Stimulated activated CD4-positive, alpha-beta T cell treated with anti-CD3 and anti-CD28 coated beads, TNF-alpha, amount 100 ng/mL, for 24 hours (primary cell): ENCODE measurements around the gene FAM72D.
"Not testable (repeated sequence)": the region's sequence is repeated elsewhere in the genome, so short reads cannot be mapped to it uniquely, and the experiment has no call there.

ENCODE experiments used
- DNase-seq, 3 experiments: peaks; one replicate each; pipeline ENCODE4 v3.0.0-alpha.2; 2020; ENCODE audit warnings: low read depth in 3 of 3

Gene FAM72D

DNA sequence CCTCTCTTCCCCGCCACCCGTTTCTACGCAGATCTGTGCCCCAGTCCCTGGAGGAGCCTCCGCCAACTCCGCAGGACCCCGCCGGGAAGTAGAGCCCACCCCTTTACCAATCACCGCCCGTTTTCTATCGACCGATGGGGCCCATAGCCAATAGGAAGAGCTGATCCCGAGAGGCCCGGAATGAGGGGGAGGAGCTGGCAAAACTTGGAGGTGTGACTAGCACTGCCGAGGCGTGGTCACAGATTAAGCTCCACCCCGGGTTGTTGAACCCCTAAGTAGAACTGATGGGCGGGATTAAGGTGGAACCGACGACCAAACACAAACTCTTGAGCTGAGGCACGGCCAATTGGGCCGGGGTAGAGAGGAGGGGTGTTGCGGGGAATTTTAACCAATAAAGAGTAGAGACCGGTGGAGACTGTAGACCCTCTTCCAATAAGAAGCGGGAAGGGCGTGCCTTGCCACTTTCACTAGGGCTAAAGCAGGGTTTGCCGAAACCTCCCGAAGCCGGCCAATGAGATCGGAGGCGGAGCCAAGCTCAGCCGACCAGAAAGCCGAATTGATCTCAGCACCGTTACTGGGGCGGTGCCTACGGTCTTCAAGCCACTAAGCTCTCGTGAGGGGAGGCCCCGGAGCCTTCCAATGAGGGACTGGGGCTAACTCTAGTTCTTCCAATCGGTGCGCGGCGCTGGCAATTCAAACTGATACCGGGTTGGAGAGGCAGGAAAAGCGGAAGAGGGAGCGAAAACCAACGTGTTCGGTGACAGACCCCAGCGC lies at the start of gene FAM72D, which contains the start of gene SRGAP2B:
Gene FAM72D, plus strand, starts transcription at position 691 of the 774 bp plus-strand sequence. CDS start 874 bp downstream, outside the sequence.
Gene SRGAP2B, minus strand, starts transcription at position 45 of the 774 bp plus-strand sequence. CDS start 2,427 bp downstream, outside the sequence.
- not testable (repeated sequence) for DNase-seq

DNA sequence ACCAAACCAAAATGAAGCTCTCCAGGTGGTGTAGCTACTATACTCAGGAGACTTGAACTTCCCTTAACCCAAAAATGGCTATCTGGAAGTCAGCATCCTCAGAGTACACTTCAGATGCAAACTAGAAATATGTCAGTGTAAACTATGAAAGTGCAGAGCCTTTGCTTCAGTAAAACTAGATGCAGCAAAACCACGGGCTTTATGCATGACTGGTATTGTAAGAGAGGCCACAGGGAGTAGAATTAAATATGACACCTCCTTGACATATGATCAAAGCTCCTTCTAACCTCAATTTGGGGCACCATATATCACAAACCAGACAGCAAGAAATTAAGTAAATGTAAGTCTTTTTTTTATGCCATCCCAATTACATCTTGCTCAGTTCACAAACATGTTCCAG lies 48.2 kb upstream of the FAM72D start:
- not testable (repeated sequence) for DNase-seq

DNA sequence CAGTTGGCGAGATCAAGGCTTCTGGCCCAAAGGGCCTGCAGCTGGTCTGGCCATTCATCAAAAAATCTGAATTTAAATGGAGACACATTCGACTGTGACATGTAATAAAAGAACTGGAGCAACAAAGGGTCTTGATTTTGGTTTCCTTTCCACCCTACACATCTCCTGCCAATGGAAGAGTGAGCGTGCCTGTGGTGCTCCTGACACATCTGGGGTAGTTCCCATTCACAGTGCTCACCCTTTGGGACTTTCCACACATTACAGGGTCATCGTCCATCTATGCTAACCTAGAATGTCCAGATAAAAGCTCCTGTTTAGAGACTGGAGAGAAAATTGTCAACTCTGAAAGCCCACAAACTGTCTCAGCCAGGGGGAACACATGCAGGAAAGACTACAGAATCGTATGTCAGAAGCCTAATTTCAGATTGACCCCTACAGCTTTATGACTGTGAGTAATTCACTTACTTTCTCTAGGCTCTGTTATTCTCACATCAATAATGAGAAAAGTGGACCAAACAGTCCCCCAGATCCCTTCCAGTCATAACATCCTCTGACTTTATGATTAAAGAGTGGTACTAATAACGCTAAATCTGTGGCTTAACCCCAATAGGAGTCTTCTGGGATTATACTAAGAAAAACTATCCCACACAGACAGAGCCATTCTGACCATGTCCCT lies 47.5 kb upstream of the FAM72D start:
- DNase-seq: not testable (repeated sequence)

DNA sequence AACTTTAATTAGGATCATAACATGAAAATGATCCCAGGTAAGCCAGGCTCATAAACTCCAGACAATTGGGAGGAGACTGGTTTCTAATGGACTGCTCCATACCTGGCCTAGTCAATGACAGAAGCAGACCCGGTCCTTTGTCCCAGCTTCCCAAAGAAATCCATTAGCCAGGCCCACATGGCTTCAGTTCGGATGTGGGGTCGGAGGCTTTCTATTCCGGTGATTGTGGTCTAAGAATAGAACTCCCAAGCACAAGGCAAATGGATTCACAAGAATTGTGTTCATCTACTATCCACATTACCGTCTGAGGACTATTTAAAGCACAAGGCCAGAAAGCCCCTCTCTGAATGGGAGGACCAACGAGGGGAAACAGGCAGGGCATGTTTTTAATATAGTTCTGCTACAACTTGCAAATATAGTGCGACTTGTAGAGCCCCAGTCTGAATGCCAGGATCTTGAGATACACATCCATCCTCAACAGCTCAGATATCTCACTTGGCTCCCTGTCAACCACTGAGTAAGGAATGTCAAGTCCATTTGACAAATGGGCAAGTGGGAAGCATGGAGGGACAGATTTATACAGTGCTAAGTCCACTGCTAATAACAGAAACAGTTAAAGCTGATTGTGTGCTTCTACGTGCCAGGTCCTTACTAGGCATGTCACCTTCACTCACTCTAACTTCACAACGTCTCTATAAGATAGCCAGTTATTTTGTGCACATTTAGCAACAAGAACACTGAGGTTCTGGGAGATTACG lies 43.6 kb upstream of the FAM72D start:
- DNase-seq: not testable (repeated sequence)

DNA sequence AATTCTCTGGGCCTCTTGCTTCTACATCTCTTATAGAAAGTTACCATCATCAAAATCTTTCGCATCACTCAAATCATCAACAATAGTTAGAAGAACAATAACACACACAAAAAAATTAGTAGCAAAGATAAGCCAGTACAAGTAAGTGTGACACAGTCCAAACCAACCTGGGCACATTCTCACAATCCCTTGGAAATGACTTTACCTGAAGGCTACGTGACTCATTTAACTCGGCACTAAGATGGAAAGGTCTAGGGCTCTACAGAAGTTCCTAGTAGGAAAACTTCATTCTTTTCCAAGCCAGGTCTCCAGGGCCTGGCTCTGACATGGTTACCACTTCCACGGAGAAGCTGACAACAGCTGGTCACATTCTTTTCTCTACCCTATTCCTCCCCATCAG lies 42.3 kb upstream of the FAM72D start:
- DNase-seq: not testable (repeated sequence)

DNA sequence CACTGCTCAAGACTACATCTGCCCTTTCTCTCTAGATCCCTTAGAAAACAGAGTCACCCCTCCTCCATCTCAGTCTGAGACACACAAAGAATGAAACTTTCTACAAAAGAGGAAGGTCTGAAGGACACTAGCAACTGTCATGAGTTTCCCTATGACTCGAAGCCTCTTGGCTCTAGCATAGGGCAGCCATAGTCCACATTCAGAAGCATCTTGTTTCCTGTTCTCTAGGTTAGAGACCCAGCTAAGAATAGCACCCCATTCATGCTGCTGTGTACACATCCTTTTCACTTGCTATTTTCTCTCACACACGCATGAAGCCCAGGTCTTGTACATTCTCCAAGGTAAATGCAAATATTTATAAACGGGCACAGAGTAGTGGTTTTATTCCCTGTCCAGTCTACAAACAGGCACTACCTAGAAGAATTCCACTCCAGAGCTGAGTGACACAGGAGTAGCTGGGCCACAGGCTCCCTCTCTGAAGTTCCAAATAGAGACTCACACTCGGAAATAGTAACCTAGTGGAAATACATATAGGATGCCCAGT lies 40.5 kb upstream of the FAM72D start:
- not testable (repeated sequence) for DNase-seq

DNA sequence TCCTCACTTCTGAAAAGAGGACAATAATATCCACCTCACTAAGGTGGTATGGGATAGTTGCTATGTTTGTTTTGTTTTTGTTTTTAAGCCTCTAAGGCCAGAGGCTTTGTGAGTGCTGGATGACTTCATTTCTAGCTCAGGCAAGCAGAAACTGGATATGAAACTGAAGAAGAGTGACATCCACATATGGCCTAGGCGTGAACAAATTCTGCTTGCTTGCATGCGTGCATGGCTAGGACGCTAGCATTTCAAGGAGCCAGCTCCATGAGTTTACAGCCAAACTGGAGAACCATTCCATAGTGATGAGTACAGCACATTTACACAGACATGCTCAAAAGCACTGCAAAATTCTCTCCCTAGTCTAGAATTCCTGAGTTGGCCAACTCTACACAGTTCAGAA lies 37.6 kb upstream of the FAM72D start:
- DNase-seq: not testable (repeated sequence)

DNA sequence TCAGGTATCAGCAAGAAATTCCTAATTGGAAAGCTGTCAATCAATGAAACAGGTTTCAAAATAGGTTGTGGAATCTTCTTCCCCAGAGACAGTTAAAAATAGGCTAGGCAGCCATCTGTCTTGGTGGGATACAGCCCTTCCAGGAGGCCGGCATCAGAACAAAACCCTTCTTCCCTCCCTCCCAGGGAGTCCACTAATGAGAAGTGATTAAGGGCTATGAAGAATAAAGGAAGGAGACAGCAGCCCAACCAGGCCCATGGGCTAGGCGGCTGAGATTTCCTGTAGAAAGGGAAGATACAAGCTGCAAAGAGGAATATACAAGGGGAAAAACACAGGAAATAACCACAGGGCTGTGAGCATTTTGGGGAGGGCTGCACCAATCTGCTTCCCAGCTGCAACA lies 32.5 kb upstream of the FAM72D start:
- not testable (repeated sequence) for DNase-seq

DNA sequence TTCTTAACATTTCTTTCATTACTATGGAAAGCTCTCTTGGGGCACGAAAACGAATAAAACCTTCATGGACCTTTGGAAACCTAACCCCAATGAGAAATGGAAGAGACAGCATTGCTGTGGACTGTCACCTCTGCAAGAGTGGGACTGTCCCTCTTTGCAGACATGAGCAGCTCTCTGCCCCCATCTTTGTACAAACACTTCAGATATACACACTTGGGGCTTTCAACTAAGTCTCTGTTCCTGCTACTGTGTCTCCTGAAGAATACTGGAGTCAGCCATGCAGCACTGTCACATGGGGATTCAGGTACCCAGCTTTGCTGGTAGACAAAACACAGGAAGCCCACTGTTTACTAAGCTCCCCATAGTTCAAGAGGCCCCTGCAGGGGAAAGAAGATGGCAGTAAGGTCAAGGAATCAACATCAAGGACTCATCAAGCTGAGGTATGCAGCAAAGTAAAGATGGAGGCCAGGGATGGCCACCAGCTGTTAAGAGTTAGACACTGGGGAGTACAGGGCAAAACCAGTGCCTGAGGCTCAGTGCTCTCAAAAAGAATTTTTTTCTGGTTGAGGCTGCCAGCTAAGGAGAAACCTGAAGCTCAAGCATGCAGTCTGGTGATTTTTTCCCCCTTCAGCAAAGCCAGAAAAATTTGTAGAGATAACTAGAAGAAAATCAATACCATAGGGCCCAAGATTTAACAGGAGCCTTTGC lies 31.7 kb upstream of the FAM72D start:
- not testable (repeated sequence) for DNase-seq

DNA sequence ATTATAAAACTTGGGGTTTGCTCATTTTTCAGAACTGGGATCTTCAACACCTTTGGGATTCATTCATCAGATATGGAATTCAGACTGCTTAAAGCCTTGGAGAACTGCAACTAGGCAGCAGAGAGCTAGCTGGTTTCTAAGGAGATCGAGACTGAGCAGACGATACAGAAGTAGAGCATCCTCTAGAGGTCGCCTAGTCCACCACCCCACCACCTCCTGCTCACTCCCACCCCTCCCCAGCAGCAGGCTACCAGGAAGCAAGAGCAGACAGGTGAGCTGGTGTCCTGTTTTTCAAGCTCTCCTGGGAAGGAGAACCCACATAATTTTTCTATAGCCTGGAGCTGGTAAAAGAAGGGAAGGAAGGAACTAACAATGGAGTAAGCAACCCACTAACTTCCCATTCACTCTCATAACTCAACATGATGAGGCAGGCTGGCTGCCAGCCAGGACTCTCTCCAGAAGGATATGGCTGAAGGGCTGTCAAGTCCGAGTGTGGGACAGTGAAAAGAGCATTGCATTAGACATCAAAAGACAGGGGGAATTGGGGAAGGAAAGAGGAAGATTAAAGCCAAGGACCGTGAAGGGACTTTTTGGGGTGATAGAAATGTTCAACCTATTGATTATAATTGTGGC lies 30.5 kb upstream of the FAM72D start:
- DNase-seq: not testable (repeated sequence)

DNA sequence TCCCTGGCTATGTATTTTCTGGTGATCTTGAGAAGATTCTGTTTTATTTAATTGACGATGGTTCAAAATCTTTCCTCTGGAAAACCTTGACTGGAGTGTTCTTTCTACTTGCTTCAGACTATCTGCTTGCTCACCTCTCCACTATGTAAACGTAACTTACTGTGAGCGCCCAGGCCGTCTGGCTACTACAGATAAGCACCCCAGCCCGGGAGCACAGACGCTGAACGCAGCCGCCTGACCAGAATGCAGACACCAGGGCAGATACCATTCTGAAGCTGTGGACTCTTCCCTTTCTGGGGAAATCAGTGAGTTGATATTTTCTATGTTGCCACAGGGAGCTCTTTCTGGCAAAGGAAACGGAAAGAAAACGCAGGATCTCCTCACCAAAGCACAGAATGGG lies 29.3 kb upstream of the FAM72D start:
- not testable (repeated sequence) for DNase-seq

DNA sequence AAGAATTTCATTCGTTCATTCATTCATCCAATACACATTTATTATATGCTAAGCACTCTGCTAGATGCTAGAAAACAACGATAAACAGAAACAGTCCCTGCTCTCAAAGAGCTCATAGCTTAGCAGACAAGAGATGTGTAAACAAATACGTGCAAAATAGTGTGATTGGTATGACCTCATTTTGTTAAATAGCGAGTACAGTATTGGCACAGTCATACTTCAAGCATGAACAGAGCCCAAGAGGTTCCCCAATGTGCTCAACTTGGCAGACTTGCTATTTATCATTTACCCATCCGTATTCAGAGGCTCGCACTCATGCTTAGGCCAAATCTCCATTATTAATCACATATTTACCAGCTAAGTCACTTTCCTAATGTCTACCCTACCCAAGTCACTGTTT lies 24.2 kb upstream of the FAM72D start:
- not testable (repeated sequence) for DNase-seq

DNA sequence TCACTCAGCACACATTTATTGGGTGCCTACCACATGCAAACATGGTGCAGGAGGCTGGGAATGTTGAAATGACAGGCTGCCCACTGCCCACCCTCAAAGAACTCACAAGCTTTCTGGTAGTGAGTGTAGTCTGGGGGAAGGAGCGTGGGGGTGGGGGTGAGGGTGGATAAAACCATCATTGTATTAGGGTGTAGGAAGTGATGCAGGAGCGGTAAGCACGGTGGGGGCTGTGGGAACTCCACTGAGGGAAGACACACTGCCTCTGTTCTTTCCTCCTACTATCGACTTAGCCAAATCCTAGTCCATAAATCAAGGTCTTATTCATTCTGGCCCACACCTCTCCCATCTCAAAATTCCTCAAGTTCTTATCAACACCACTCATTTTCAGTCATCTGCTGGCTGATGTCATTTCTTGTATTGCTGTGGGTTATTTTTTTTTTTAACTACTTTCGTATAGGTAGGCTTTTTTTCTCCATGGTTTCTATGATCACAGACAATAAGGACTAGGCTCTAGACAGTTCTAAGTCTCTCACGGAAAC lies 21.7 kb upstream of the FAM72D start:
- not testable (repeated sequence) for DNase-seq

DNA sequence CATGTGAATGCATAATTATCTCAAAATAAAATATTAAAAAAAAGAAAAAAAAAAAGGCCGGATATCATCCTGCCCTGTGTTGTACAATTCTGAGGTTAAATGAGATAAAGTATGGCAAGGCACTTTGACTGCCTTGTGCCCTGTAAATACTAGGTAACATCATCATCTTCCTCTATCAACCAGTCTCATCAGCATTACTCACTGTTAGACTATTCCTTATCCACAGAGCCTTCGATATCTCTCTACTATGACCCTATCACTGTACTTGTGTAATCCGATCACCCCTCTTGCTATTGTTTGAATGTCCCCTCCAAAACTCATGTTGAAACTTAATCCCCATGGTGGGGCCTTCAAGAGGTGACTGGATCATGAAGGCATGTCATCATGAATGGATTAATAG lies 18.9 kb upstream of the FAM72D start:
- DNase-seq: not testable (repeated sequence)

DNA sequence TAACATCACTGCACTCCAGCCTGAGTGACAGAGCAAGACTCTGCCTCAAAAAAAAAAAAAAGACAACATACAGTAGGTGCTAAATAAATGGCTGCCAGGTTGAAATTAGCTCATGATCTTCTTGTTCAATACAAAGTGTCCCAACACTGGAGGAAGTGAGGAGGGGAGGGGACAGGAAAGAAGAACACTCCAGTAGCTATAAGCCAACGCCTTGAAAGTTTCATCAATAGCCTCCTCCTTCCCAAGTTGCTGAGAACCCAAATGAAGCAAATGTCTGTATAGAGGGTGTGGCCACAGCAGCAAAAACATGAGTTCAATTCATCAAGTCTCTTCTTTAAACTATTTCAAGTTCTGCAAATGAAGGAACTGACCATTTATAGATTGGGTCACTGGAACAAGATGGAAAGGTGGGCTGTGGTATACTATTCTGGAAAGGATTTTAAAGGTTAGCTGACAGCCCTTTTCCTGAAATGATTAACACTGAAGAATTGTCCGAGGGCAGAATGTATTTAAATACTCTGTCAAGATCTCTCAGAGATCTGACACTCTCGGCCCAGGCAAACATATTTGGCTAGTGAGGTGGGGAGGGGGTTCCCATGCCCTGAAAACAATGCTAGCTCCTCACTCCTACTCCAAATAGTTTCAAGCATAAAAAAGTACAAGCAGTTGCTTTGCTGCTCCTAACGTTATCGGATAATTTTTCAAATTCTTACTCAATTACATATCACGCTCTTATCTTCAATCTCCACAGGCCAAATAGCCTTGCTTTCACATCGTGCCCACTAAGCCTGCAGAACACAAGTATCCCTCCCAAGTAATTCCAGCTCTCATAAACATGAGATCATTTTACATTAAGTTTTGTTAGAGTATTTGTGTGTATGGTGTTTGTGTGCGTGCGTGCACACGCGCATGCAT lies 17.6 kb upstream of the FAM72D start:
- not testable (repeated sequence) for DNase-seq

DNA sequence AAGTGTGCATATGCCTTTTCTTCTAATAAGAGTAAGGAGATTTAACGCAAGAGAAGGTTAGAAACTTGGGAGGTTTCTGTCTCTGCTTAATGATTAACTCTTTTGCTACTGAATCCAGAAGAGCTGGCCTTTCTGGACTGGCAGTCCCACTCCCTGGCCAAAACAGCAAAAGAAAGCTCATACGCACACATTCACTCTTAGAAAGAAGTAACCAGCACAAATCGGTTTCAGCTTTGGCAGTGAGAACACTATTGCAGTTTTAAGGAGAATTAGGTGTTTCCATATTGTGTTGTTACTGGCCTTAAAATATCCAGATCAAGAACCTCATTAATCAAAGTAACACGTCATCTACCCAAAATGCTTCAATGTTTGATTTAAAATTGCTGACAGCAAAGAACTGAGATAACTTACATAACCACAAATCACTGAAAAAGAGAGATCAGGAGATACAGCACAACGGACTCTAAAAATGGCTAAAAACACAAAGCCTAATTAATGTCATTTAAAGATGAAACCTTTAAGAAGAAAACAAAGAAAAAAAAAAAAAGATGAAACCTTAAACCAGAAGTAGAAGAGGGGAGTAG lies 16.9 kb upstream of the FAM72D start:
- DNase-seq: not testable (repeated sequence)

DNA sequence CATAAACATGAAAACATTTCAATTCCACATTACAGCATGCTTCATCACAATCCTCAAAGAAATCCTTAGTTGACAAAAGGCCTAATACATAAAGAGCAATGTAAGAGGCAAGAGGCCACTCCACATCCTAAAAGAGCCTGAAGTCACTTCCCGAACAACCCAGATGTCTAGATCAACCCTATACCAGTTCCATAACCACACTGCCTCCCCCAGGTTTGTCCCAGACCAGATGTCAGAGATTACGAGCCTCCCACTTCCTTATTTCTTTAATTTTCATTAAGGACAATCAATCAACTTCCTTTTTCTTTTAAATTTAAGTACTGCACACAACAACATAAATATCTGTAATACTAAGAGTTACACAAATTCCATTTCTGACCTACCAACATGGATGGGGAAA lies 16.0 kb upstream of the FAM72D start:
- not testable (repeated sequence) for DNase-seq

DNA sequence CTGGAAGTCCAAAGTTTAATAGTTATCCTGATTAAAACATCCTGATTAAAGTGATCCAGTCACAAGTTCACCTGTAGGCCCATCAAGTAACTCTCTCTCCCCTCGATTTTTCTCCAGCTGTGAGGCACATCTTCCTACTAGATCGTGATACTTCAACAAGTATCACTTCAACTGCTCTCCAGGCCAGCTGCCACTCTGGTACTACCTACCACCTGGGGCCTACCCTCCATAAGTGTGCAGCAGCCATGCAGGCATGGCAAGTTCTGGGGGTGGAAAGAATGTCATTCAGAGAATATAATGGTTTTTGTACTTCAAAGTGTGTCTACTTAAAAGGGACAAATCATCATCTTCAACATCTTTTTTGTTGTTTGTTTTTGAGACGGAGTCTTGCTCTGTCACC lies 15.6 kb upstream of the FAM72D start:
- not testable (repeated sequence) for DNase-seq
